Measurements from ENCODE around the gene DTYMK. TPM values are rescaled to one million over a fixed set of nuclear protein-coding genes. Genes with fewer than 3 reads are reported as not detected.

Gene DTYMK
- total and polyA plus RNA-seq, 12 donors = 10.4 to 40.4 (median 20.6) TPM

DNA sequence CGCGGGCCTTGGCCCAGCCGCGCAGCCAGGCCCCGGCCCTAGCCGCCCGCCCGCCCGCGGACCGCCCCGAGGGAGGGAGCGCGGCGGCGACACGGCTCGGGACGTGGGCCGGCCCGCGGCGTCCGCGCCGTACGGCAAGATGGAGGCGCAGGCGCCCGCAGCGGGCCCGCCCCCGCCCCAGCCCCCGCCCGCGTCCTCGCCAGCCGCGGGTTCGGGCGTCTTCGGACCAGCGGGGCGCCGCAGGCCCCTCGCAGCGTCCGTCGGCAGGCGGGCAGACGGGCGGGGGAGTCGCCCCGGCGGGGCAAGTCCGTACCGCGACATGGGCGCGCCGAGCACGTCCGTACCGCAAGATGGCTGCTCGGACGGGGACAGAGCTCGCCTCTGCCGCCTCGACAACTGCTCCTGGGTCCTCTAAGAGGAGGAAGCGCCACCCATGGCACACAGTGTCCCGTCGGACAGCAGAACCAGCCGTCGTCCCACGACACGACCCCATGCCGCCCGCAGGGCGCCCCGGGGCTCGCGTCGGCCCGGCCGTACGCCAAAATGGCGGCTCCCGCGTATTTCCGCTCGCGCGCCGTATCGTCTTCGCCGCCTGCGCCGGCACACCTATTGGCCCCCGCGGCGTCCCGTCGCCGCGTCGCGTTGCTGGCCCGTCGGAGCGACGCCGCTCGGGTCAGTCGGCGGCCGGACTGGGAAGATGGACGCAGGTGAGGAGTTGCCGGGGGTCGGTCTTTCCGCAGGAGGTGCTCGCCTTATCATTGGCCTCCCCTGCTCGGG lies 49.4 kb downstream of the DTYMK start, which contains the start of the genes ATG4B and THAP4:
Gene ATG4B, plus strand, starts transcription at position 676 of the 777 bp plus-strand sequence. Its CDS starts 22 bp downstream, at position 698.
Gene THAP4, minus strand, starts transcription at position 141 of the 777 bp plus-strand sequence. CDS start 141 bp downstream, outside the sequence.
- H3K9me3 ChIP-seq (replicated peaks in 1 of 3) = no peaks in the 10 kb centered on the region
- TF ChIP-seq, protein P1, sequence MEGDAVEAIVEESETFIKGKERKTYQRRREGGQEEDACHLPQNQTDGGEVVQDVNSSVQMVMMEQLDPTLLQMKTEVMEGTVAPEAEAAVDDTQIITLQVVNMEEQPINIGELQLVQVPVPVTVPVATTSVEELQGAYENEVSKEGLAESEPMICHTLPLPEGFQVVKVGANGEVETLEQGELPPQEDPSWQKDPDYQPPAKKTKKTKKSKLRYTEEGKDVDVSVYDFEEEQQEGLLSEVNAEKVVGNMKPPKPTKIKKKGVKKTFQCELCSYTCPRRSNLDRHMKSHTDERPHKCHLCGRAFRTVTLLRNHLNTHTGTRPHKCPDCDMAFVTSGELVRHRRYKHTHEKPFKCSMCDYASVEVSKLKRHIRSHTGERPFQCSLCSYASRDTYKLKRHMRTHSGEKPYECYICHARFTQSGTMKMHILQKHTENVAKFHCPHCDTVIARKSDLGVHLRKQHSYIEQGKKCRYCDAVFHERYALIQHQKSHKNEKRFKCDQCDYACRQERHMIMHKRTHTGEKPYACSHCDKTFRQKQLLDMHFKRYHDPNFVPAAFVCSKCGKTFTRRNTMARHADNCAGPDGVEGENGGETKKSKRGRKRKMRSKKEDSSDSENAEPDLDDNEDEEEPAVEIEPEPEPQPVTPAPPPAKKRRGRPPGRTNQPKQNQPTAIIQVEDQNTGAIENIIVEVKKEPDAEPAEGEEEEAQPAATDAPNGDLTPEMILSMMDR (IDR thresholded peaks at IDR 0.05) = peak in 1 of 6 experiments; percentile 7
- peak; percentile 53 to 82 for TF ChIP-seq POLR2A (IDR thresholded peaks at IDR 0.05)
- peaks cover 16 to 34% of the 10 kb centered on the region in 2 donors for H3K4me1 ChIP-seq (replicated peaks in 1 of 2)
- H3K27ac ChIP-seq = peak within 1 kb of the TSS; percentile 95 to 100 (median 99)
- 0 to 2% (median 0%) methylated on average over 4 to 122 of the region's 123 CpGs for WGBS, 4 donors
- intact Hi-C loops (cut with DNase I) = no loop called here
- peak within 1 kb of the TSS; percentile 64 to 99 (median 86) for H3K4me3 ChIP-seq
- no peaks in the 10 kb centered on the region for H3K27me3 ChIP-seq
- peaks cover 0 to 18% of the 10 kb centered on the region in 2 donors for H3K36me3 ChIP-seq (replicated peaks in 1 of 2)
- peak; percentile 81 to 91 (median 86) for DNase-seq

DNA sequence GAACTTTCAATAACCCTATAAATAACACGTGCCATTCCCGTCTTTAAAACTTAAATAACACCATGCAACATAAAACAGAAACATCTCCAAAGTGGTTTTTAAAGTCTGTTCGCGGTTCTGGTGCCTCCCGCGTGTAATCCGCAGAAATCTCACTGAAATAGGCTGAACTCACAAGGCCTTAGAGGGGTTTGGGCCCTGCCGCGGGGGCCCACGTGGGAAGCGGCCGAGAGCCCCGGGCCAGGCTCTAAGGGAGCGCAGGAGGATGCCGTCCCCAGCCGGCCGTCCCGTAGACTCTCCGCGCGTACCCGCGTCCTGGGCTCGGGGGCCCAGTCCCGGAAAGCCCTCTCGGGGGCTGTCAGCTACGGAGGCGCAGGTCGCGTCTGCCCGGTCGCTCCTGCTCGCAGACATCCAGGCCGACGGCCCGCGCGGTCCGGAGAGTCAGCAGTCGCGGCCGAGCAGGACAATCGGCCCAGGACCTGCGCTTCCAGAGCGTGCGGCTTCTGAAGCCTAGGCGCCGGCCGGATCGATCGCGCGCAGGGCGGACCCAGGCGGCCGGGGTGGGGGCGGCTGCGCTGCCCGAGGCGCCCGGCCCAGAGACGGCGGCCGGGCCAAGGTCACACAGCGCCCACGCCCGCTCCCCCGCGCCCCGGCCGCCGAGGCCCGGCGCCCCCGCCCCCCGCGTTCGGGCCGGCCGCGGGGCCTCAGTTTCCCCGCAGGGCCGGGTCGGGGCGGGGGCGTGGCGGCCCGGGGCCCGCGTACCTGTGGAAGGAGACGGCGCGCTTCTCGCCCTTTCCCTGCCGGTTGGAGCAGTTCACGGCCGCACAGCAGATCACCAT lies 50.2 kb downstream of the DTYMK start:
- H3K4me1 ChIP-seq (replicated peaks in 1 of 2) = peaks cover 16 to 34% of the 10 kb centered on the region in 2 donors
- peak; percentile 46 to 64 (median 56) for DNase-seq

DNA sequence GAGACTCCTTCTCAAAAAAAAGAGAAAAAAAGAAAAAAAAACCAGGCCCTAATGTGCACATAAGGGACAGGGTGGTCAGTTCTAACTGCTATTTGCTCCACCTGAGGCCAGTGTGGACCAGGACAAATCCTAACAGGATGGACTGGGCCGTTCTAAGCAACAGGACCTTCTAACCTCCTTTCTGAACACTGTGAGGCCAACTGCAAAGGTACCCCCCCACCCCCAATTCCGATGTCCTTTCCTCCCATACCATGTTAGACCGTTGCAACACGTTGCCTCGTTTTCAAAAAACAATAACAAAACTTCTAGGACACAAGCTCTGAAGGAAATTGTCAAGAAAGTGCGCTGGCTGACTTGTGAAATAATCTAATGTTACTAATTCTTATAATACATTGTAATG lies 50.9 kb downstream of the DTYMK start:
- H3K4me3 ChIP-seq = peak overlapping the region in 2 of 4 donors; percentile 43 to 95
- peaks cover 16 to 34% of the 10 kb centered on the region in 2 donors for H3K4me1 ChIP-seq (replicated peaks in 1 of 2)

More for the DNA sequence above, 50.2 kb downstream of the DTYMK start:
- Histone ChIP-seq H3K9me3 (replicated peaks in 1 of 3) (no peaks in the 10 kb centered on the region), H3K27me3 (no peaks in the 10 kb centered on the region), H3K36me3 (replicated peaks in 1 of 2) (peaks cover 0 to 22% of the 10 kb centered on the region in 2 donors), H3K4me3 (peak overlapping the region; percentile 16 to 99 (median 62)), H3K27ac (peak overlapping the region in 4 of 5 donors; percentile 81 to 100 (median 99))
- TF ChIP-seq, protein P1 (IDR thresholded peaks at IDR 0.05) = no peak
- peak in 1 of 2 donors; percentile 37 for TF ChIP-seq POLR2A (IDR thresholded peaks at IDR 0.05)
- WGBS, 4 donors = 0 to 1% (median 0%) methylated on average over 7 to 97 of the region's 97 CpGs
- intact Hi-C loops (cut with DNase I) = no loop called here

More for the DNA sequence above, 50.9 kb downstream of the DTYMK start:
- H3K27ac ChIP-seq = peak overlapping the region in 4 of 5 donors; percentile 81 to 100 (median 99)
- H3K27me3 ChIP-seq = no peaks in the 10 kb centered on the region
- H3K9me3 ChIP-seq (replicated peaks in 1 of 3) = no peaks in the 10 kb centered on the region
- intact Hi-C loops (cut with DNase I) = no loop called here
- WGBS, 4 donors = 17 to 23% (median 21%) methylated on average over 6 of the region's 6 CpGs
- DNase-seq = peak in 1 of 7 donors; percentile 11
- no peak for TF ChIP-seq POLR2A (IDR thresholded peaks at IDR 0.05)
- TF ChIP-seq, protein P1 (IDR thresholded peaks at IDR 0.05) = no peak
- peaks cover 0 to 22% of the 10 kb centered on the region in 2 donors for H3K36me3 ChIP-seq (replicated peaks in 1 of 2)
